Heart left ventricle (tissue), 13 donors: ENCODE measurements around the gene SLC16A7.

Experiments used
- POLR2A ChIP-seq, 2 donors: fragments of 450-650 bp; IDR thresholded peaks; one replicate each; pipeline ENCODE4 v1.6.1; 2017; ENCODE audit warnings: antibody characterized with exemption in 2 of 2, mild to moderate bottlenecking in 2 of 2, moderate library complexity in 2 of 2
- TF ChIP-seq, protein P1 (sequence below), 12 donors: fragments of 200-600 bp; sonication (generic) in 4 of 12; IDR thresholded peaks; one replicate each; pipeline versions ENCODE4 v1.5.0 to v1.8.0; 2018 to 2022; ENCODE audit warnings: antibody characterized with exemption in 12 of 12, mild to moderate bottlenecking in 5 of 12
- donor health status: ischemic (EF 13 %, LVEDD 7.1; RV severe dilation, severe dysfunction).
- donor health status: DM: no; HTN: yes; CAD: no.
- donor health status: DM: no; HTN: no; CAD: no.
- donor health status: ischemic (EF 25% LVEDD 6.9; RV normal size, moderate dysfunction).
- donor health status: ischemic (EF 25% LVEDD 5.7; RV mildly dilated, moderate dysfunction).
- donor health status: ischemic (EF 35%, LVEDD 5.7; RV mildly dilated, moderate dysfunction).
- donor health status: nonischemic (EF 11% LVEDD 7.7; RV severe dilation, severe dysfunction).
- donor health status: DM: yes; HTN: yes; CAD: no.
- donor health status: PGD.
- donor health status: ischemic (EF 29% LVEDD 5.4; RV normal size, mild dysfunction).
- donor health status: nonischemic (EF 23%, LVEDD 6.1; RV moderate dilation, normal function).

DNA sequence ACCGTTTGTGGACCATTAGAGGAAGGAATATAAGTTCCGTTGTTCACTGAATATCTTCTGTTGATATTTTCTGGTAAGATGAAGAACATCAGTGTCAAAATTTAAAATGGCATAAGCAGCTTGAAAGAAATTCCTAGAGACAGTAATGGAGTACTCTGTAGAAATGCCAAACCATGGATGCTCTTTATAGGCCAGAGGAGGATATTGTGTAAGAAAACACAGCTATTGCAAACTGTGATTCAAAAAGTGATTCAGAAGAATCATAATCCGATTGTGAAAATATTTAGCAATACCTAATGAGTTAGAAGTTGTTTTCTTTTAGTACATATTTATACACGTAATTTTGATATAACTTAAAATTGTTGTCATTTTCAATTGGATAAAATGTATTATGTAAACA lies 102.8 kb downstream of the SLC16A7 start:
- TF ChIP-seq POLR2A (IDR thresholded peaks at IDR 0.05), result no peak
- TF ChIP-seq, protein P1, sequence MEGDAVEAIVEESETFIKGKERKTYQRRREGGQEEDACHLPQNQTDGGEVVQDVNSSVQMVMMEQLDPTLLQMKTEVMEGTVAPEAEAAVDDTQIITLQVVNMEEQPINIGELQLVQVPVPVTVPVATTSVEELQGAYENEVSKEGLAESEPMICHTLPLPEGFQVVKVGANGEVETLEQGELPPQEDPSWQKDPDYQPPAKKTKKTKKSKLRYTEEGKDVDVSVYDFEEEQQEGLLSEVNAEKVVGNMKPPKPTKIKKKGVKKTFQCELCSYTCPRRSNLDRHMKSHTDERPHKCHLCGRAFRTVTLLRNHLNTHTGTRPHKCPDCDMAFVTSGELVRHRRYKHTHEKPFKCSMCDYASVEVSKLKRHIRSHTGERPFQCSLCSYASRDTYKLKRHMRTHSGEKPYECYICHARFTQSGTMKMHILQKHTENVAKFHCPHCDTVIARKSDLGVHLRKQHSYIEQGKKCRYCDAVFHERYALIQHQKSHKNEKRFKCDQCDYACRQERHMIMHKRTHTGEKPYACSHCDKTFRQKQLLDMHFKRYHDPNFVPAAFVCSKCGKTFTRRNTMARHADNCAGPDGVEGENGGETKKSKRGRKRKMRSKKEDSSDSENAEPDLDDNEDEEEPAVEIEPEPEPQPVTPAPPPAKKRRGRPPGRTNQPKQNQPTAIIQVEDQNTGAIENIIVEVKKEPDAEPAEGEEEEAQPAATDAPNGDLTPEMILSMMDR (IDR thresholded peaks at IDR 0.05), result no peak
